GM12864 (cell line): ENCODE results near the gene NRIP3.

Source experiments
- DNase-seq: peaks from one replicate; pipeline ENCODE4 v3.0.0-alpha.2; 2011; ENCODE audit warnings: low read depth
- H3K4me3 ChIP-seq: 2 replicates; pipeline ENCODE4 v1.5.1; 2011; ENCODE audit warnings: mild to moderate bottlenecking, low read depth, low read length, control low read depth
- CTCF ChIP-seq: IDR thresholded peaks from 2 replicates; pipeline ENCODE4 v1.5.1; 2011; ENCODE audit warnings: low read depth, mild to moderate bottlenecking, moderate library complexity, low read length, control low read depth, inconsistent platforms; ENCODE audit errors: missing control alignments

Gene NRIP3

GRCh38 chr11:9003573-9004182, at the start of gene NRIP3:
NRIP3 (minus strand) TSS chr11:9004001; CDS start chr11:9003935, 66 bp downstream.
- H3K4me3 ChIP-seq, result peak within 1 kb of the TSS; percentile 22
- DNase-seq, result no peak
- TF ChIP-seq CTCF, result no peak

- H3K4me3 ChIP-seq, result no peak overlapping the region
- DNase-seq, result no peak
- TF ChIP-seq CTCF, result no peak
Measured at GRCh38 chr11:9052316-9052715, 48.5 kb upstream of the NRIP3 start.

GRCh38 chr11:9049959-9050358, 46.2 kb upstream of the NRIP3 start:
- TF ChIP-seq CTCF, result no peak

GRCh38 chr11:9047964-9048523, 44.2 kb upstream of the NRIP3 start:
- DNase-seq, result no peak
- no peak overlapping the region for H3K4me3 ChIP-seq
- TF ChIP-seq CTCF, result no peak

More at GRCh38 chr11:9049959-9050358, 46.2 kb upstream of the NRIP3 start:
- no peak overlapping the region for H3K4me3 ChIP-seq
- no peak for DNase-seq

- no peak for DNase-seq
- no peak overlapping the region for H3K4me3 ChIP-seq
- TF ChIP-seq CTCF, result no peak
Measured at GRCh38 chr11:9046481-9046880, 42.7 kb upstream of the NRIP3 start.

GRCh38 chr11:9042488-9042887, 38.7 kb upstream of the NRIP3 start:
- DNase-seq, result no peak
- TF ChIP-seq CTCF, result no peak
- no peak overlapping the region for H3K4me3 ChIP-seq

GRCh38 chr11:9041747-9042146, 37.9 kb upstream of the NRIP3 start:
- TF ChIP-seq CTCF, result no peak
- H3K4me3 ChIP-seq, result no peak overlapping the region
- no peak for DNase-seq
